NCI-H146 treated with DMSO at 0.1 percent for 48 hours (cell line): Measurements from ENCODE around the gene PRSS53.

Source experiments
- DNase-seq: peaks from one replicate; lab custom pipeline; 2025; ENCODE audit not compliant: unreplicated experiment; lab: John Stamatoyannopoulos, UW

Gene PRSS53

DNA sequence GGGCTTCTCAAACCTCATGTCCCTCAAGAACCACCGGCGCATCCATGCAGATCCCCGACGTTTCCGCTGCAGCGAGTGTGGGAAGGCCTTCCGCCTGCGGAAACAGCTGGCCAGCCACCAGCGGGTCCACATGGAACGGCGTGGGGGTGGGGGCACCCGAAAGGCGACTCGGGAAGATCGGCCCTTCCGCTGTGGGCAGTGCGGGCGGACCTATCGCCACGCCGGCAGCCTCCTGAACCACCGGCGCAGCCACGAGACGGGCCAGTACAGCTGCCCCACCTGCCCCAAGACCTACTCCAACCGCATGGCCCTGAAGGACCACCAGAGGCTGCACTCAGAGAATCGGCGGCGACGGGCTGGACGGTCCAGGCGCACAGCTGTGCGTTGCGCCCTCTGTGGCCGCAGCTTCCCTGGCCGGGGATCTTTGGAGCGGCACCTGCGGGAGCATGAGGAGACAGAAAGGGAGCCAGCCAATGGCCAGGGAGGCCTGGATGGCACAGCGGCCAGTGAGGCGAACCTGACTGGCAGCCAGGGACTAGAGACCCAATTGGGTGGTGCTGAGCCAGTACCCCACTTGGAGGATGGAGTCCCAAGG, 8.6 kb downstream of the PRSS53 start:
- DNase-seq = no peak

DNA sequence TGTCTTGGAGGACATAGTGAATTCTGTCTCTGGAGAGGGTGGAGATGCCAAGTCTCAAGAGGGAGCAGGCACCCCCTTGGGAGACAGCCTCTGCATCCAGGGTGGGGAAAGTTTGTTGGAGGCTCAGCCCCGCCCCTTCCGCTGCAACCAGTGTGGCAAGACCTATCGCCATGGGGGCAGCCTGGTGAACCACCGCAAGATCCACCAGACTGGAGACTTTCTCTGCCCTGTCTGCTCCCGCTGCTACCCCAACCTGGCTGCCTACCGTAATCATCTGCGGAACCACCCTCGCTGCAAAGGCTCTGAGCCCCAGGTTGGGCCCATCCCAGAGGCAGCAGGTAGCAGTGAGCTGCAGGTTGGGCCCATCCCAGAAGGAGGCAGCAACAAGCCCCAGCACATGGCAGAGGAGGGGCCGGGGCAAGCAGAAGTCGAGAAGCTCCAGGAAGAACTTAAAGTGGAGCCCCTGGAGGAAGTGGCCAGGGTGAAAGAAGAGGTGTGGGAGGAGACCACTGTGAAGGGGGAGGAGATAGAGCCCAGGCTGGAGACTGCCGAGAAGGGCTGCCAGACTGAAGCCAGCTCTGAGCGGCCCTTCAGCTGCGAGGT, 9.3 kb downstream of the PRSS53 start:
- DNase-seq = no peak

DNA sequence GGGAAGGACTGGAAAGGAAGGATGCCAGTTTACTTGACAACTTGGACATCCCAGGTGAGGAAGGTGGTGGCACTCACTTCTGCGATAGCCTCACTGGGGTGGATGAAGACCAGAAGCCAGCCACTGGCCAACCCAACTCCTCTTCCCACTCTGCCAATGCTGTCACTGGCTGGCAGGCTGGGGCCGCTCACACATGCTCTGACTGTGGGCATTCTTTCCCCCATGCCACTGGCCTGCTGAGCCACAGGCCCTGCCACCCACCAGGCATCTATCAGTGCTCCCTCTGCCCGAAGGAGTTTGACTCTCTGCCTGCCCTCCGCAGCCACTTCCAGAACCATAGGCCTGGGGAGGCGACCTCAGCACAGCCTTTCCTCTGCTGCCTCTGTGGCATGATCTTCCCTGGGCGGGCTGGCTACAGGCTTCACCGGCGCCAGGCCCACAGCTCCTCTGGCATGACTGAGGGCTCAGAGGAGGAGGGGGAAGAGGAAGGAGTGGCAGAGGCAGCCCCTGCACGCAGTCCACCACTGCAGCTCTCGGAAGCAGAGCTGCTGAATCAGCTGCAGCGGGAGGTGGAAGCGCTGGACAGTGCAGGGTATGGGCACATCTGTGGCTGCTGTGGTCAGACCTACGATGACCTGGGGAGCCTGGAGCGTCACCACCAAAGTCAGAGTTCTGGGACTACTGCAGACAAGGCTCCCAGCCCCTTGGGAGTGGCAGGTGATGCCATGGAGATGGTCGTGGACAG, 10.0 kb downstream of the PRSS53 start:
- no peak for DNase-seq

DNA sequence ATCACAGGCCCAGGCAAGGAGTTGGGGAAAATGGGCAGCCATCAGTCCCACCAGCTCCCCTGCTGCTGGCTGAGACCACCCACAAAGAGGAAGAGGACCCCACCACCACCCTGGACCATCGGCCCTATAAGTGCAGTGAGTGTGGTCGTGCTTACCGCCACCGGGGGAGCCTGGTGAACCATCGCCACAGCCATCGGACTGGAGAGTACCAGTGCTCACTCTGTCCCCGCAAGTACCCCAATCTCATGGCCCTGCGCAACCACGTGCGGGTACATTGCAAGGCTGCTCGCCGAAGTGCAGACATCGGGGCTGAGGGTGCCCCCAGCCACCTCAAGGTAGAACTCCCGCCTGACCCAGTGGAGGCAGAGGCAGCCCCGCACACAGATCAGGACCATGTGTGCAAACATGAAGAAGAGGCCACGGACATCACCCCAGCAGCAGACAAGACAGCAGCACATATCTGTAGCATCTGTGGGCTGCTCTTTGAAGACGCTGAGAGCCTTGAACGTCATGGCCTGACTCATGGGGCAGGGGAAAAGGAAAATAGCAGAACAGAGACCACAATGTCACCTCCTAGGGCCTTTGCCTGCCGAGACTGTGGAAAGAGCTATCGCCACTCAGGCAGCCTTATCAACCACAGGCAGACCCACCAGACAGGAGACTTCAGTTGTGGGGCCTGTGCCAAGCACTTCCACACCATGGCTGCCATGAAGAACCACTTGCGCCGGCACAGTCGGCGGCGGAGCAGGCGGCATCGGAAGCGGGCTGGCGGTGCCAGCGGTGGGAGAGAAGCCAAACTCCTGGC, 10.9 kb downstream of the PRSS53 start:
- no peak for DNase-seq

DNA sequence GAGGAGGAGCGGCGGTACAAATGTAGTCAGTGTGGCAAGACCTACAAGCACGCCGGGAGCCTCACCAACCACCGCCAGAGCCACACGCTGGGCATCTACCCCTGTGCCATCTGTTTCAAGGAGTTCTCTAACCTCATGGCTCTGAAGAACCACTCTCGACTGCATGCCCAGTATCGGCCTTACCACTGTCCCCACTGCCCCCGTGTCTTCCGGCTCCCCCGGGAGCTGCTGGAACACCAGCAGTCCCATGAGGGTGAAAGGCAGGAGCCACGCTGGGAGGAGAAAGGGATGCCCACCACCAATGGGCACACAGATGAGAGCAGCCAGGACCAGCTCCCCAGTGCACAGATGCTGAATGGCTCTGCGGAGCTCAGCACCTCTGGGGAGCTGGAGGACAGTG, 11.7 kb downstream of the PRSS53 start:
- no peak for DNase-seq

DNA sequence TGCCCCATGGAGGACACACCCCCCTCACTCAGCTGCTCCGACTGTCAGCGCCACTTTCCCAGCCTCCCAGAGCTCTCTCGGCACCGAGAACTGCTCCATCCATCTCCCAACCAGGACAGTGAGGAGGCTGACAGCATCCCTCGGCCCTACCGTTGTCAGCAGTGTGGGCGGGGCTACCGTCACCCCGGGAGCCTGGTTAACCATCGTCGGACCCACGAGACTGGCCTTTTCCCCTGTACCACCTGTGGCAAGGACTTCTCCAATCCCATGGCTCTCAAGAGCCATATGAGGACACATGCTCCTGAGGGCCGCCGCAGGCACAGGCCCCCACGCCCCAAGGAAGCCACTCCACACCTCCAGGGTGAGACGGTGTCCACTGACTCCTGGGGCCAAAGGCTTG, 12.4 kb downstream of the PRSS53 start:
- DNase-seq = no peak

DNA sequence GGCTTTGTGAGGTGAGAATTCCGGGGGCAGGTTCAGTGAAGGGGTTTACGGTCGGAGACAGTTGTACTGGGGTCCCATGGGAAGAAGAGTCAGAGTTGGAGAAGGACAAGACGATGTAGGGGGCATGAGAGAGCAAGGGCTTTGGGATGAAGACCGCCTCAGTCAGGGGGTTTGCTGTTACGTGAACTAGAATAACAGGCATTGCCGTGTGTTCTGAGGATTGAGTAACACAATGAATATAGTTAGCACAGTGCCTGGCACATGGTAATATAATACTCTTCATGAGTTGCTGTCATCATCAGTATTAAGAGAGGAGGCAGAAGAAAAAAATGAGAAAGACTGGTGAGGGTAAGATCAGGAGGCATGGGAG, 13.9 kb downstream of the PRSS53 start:
- DNase-seq = no peak

DNA sequence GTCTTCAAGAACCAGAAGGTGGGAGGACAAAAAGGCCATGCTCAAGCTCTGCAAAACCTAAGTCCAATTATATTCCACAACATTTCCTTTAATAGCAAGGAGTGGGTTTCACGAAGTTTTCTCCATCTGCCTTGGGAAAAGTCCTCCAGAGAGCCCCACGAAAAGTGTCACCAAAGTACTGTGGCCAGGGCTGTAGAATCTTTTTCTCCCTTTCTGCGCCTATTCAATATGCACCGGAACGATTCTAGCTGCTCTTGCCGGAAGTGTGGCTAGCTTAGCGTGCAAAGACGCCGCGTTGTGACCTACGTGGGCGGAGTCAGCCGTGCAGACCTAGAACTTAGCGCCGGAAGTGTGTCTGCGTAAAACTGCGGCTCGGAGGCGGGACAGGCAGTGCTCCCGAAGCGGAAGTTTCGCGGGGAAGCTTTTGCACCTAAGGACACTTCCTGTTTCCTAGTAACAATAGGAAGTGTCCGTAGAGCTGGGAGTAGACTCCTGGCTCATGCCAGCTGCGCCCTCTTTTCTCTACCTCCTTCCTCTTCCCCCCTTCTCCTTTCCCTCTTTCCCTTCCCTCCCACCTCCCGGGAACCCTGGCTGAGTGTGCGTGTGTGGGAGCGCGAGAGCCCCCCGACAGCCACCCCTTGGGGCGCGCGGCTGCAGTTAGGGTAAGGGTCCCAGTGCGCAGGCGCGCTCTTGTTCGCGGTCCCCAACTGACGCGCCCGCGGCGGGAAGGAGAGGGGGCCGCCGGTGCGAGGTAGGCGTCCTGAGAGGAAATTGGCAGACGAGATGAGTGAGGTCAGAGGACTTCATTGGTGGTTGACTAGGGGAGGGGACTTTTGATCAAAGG, 14.6 kb downstream of the PRSS53 start, which contains the start of the genes ZNF646 and ZNF668:
TSS of gene ZNF646 (plus strand) at position 453 of the 844 bp plus-strand sequence. CDS start 1,903 bp downstream, outside the sequence.
TSS of gene ZNF668 (minus strand) at position 271 of the 844 bp plus-strand sequence. CDS start 9,781 bp downstream, outside the sequence.
- peak; percentile 99 for DNase-seq

DNA sequence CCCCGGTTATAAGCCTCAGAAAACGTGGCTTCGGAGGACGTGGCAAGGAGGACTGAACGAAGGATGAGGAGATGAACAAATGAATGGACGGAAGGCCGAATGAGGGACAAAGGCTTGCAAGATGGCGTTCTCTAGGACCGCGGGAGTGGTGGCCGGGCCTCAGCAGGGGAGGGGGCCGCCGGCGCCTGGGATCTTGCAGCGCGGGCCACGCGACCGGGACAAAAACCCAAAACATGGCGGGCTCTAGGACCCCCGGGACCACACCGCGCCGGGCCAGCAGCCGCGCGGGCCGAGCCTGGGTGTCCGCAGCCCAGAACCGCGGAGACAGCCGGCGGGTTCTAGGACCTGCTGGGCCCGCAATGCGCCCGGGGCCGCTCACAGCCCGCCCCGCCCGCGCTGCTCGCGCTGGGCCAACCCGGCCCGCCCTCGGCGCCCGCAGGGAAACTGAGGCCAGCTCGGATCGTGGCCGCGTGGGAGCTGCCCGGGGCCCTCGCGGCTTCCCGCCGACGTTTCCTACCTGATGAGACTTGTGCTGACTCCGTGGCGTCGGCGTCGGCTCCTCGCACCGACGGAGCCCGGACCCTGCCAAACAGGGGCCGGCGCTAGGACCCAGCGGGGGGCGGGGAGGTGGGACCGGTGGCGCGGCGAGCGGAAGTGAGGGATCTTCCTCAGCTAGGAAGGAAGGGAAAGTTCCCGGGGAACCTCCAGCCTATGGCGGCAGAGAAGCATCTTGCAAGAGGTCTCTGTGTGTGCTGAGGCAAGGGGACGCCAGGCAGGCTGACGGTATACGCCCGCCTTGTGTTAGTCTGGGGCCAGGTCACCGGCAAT, 15.4 kb downstream of the PRSS53 start:
- peak; percentile 83 for DNase-seq

DNA sequence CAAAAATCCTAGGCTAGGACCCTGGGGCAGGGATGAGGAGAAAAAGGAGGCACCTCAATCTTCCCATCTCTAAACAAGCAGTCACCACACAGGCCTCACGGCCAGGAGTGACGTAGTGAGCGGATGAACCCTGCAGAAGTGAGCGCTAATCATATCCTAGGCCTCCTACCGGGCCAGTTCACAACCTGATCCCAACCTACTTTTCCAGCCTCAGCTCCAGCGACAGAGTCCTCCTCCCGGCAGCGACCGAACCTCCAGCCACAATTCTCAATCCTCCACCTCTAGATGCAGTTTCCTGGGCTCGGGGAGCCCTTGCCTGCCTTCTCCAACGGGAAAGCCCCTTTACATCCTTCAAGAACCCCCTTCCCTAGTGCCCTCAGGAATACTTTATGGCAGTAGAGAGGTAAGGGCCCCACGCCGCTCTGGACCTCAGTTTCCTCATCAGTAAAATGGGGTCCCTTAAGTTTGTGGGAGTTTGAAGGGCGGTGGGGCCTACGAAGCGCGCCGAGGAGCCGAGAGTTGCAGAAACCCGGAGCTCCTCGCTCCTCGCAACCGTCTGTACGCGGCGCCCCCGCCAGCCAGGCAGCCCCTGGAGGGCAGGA, 16.1 kb downstream of the PRSS53 start:
- no peak for DNase-seq

DNA sequence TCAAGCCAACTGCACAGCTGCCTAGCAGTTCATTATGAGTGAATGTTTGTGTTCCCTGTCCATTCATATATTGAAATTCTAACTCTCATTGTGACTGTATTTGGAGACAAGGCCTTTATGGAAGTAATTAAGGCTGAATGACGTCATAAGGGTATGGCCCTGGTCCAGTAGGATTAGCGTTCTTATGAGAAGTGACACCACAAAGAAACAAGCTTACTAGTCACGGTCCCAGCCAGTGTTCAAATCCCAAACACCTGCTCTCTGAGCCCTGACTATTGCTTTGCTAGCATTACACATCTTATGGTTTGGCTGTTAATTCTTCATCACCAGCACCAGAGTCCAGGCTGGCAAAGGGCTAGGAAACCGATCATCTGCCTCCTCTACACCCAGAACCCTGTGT, 16.9 kb downstream of the PRSS53 start:
- DNase-seq = no peak

DNA sequence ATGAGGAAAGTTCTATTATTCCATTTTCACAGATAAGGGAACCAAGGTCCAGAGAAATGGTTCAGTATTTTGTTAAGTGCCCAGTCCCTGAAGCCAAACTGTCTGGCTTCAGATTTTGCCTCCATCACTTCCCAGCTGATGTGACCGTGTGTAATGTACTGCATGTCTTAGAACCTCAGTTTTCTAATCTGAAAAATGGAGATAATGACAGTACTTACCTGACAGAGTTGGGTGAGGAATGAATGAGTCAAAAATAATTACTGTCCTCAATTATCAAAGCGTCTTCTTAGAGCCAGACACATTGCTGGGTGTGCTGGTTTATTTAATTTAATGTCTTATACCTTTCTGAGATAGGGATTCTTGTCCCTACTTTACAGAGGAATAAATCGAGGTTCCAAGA, 21.4 kb downstream of the PRSS53 start:
- no peak for DNase-seq

DNA sequence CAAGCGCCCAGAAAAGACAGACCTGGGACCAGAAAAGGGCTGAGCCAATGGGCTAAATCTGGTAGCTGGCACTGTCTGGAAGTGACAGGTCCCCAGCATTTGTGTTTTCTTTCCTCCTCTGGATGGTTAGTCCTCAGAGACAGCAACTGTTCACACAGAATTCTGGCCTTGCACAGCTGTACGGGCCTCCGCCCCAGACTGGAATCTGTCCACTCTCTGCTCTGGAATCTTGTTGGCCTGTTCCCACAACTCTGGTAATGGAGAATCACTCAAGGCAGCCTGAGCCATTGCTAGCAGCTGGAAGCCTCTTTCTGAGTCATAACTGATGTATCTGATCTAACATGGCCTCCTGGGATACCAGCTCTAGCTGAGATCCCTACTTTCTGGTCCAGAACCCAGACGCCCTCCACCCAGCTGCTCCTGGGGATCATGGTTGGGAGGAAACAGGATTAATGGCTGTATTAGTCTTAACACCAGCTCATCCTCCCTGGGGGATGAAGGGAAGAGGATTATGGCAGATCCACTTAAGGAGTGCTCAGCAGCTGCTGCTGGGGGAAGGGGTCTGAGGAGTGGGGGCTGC, 23.8 kb downstream of the PRSS53 start:
- DNase-seq = no peak

DNA sequence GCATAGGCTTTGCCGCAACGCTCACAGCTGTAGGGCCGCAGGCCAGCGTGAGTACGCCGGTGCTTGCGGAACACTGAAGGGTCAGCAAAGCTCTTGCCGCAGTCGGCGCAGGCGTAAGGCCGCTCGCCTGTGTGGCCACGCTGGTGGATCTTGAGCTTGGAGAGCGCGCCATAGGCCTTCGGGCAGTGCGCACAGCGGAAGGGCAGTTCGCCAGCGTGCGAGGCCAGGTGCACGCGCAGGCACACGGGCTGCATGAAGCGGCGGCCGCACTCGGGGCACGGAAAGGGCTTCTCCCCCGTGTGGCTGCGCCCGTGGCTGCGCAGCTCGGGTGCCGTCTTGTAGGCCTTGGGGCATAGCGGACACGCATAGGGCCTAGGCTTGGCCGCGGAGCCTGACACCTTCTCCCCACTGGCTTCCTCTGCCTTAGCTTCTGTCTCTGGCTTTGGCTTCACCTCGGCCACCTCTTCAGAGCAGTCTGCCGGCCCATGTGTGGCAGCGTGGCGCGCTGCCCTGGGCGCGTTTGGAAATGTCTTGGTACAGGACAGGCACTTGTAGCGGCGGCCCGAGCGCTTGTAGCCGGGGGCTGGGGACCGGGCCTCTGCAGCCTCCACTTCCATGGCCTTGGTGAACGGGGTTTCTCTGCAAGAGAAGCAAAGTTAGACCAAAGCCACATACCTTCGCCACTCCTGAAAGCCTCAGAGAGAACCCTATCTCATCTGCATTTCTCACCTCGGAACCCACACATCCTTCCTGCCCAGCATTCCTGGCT, 24.7 kb downstream of the PRSS53 start:
- no peak for DNase-seq

DNA sequence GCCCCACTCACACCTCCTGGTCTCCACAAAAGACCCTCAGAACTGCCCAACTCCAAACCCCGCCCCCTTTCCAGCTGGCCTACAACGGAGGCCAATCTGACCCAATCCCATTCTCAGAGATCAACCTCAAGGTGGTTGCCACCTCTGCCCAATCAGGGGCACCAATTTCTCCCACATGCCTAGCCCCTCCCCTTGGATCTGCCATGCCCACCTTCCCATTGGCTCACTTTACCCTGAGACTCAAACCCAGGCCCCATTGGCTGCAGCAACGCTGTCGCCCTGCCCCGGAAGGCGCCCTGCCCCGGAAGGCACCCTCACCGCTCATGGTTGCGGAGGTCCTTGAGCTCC, 25.3 kb downstream of the PRSS53 start:
- no peak for DNase-seq

DNA sequence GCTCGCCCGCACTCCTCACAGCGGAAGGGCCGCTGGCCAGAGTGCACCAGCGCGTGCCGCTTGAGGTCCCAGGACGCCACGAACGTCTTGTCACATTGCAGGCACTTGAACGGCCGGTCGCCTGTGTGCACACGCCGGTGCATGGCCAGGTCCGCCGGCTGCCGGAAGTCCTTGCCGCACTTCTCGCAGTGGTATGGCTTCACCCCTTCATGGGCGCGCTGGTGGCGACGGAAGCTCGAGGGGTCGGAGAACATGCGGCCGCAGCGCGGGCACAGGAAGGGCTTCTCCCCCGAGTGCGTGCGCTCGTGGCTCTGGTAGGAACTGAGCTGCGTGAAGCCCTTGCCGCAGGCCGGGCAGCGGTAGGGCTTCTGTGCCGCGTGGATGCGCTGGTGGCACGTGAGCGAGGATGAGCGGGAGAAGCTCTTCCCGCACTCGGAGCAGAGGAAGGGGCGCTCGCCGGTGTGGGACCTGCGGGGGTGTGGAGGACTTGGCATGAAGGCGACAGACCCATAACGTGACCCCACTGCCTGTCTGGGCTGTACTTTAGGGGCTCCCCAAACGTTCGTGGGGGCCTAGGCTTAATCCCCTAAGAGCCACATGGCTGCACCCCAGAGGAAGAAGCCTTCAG, 26.8 kb downstream of the PRSS53 start:
- no peak for DNase-seq

DNA sequence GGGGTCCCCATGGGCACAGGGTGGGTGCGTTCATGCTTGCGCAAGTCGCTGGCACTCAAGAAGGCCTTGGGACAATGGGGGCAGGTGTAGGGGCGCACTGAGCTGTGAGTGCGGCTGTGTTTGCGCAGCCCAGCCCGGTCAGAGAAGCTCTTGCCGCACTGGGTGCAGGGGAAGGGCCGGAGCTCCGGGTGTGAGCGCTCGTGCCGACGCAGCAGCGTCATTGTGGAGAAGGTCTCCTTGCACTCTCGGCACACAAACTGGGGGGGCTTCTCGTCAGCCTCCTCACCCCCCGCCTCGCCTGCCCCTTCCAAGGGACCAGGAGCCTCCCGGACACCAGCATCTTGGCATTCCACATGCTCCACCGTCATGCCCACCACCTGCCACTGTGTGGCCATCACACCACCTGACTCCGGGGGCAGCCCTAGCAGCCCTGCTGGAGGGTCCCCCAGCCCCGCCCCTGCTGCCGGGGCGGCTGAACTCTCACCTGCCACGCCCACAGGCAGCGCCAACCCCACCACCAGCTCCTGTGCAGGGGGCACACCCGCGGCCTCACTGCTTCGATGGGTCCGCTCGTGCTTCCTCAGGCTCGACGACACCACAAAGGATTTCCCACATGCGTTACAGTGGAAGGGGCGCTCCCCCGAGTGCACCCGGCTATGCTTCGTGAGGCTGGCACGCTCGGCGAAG, 27.5 kb downstream of the PRSS53 start:
- no peak for DNase-seq
